H9 (cell line): Measurements from ENCODE around the gene CYBRD1. TPM values are rescaled to one million over a fixed set of nuclear protein-coding genes. Genes with fewer than 3 reads are reported as not detected.

Experiments used
- DNase-seq: peaks from one replicate; pipeline ENCODE4 v3.0.0-alpha.2; 2017
- H2AFZ ChIP-seq: one replicate; pipeline ENCODE4 v1.6.1; 2013; ENCODE audit warnings: mild to moderate bottlenecking, low read length, control low read depth, moderate library complexity
- H2AK5ac ChIP-seq: 2 replicates; pipeline ENCODE4 v1.6.1; 2013; ENCODE audit warnings: low read length, control low read depth, mixed read lengths; ENCODE audit not compliant: insufficient read length
- H2BK120ac ChIP-seq: one replicate; pipeline ENCODE4 v1.6.1; 2013; ENCODE audit warnings: low read depth, mild to moderate bottlenecking, low read length, control low read depth, inconsistent platforms; ENCODE audit not compliant: poor library complexity, severe bottlenecking
- H2BK12ac ChIP-seq: 2 replicates; pipeline ENCODE4 v1.6.1; 2013; ENCODE audit warnings: low read length, control low read depth, mixed read lengths, low read depth; ENCODE audit not compliant: insufficient read length
- H2BK15ac ChIP-seq: 2 replicates; pipeline ENCODE4 v1.6.1; 2013; ENCODE audit warnings: low read depth, low read length, control low read depth
- H2BK20ac ChIP-seq: one replicate; pipeline ENCODE4 v1.6.1; 2013; ENCODE audit warnings: low read depth, mild to moderate bottlenecking, low read length, control low read depth, inconsistent platforms; ENCODE audit not compliant: poor library complexity, severe bottlenecking
- H2BK5ac ChIP-seq: 2 replicates; pipeline ENCODE4 v1.6.1; 2013; ENCODE audit warnings: low read length, control low read depth, mixed read lengths; ENCODE audit not compliant: insufficient read length
- H3K14ac ChIP-seq: 2 replicates; pipeline ENCODE4 v1.6.1; 2013; ENCODE audit warnings: low read length, control low read depth; ENCODE audit not compliant: insufficient read depth
- H3K18ac ChIP-seq: 2 replicates; pipeline ENCODE4 v1.6.1; 2013; ENCODE audit warnings: low read depth, mild to moderate bottlenecking, mixed read lengths, low read length, control low read depth; ENCODE audit not compliant: insufficient read length
- H3K23ac ChIP-seq: 2 replicates; pipeline ENCODE4 v1.6.1; 2013; ENCODE audit warnings: low read length, control low read depth, mixed read lengths, low read depth; ENCODE audit not compliant: insufficient read length
- H3K23me2 ChIP-seq: 2 replicates; pipeline ENCODE4 v1.6.1; 2013; ENCODE audit warnings: low read depth, mild to moderate bottlenecking, mixed read lengths, low read length, control low read depth; ENCODE audit not compliant: insufficient read length, poor library complexity, severe bottlenecking
- H3K27ac ChIP-seq: 2 replicates; pipeline ENCODE4 v1.5.1; 2013; ENCODE audit warnings: low read length, control low read depth, mixed read lengths, low read depth; ENCODE audit not compliant: insufficient read length
- H3K27me3 ChIP-seq: 2 replicates; pipeline ENCODE4 v1.6.1; 2013; ENCODE audit warnings: low read length, control low read depth, inconsistent platforms; ENCODE audit not compliant: insufficient read depth
- H3K4ac ChIP-seq: 2 replicates; pipeline ENCODE4 v1.6.1; 2013; ENCODE audit warnings: low read depth, mild to moderate bottlenecking, control low read depth, inconsistent platforms, low read length, moderate library complexity
- H3K4me1 ChIP-seq: 2 replicates; pipeline ENCODE4 v1.6.1; 2013; ENCODE audit warnings: low read length, control low read depth, inconsistent platforms; ENCODE audit not compliant: insufficient read depth
- H3K4me2 ChIP-seq: 2 replicates; pipeline ENCODE4 v1.6.1; 2013; ENCODE audit warnings: low read length, control low read depth, mixed read lengths; ENCODE audit not compliant: insufficient read length, insufficient read depth
- H3K56ac ChIP-seq: 2 replicates; pipeline ENCODE4 v1.6.1; 2013; ENCODE audit warnings: low read depth, mild to moderate bottlenecking, mixed read lengths, low read length, control low read depth; ENCODE audit not compliant: insufficient read length
- H3K79me1 ChIP-seq: 2 replicates; pipeline ENCODE4 v1.6.1; 2013; ENCODE audit warnings: low read depth, mild to moderate bottlenecking, moderate library complexity, low read length, control low read depth, inconsistent platforms; ENCODE audit not compliant: insufficient read depth, poor library complexity, severe bottlenecking
- H3K79me2 ChIP-seq: 2 replicates; pipeline ENCODE4 v1.6.1; 2013; ENCODE audit warnings: low read length, control low read depth, inconsistent platforms; ENCODE audit not compliant: insufficient read depth
- H3K9ac ChIP-seq: 2 replicates; pipeline ENCODE4 v1.6.1; 2013; ENCODE audit warnings: low read length, control low read depth, mixed read lengths; ENCODE audit not compliant: insufficient read length; ENCODE audit errors: extremely low read depth
- H3K9me3 ChIP-seq: one replicate; pipeline ENCODE4 v1.6.1; 2013; ENCODE audit warnings: low read depth, low read length, inconsistent platforms; ENCODE audit not compliant: control insufficient read depth
- H3T11ph ChIP-seq: one replicate; pipeline ENCODE4 v1.6.1; 2013; ENCODE audit warnings: mild to moderate bottlenecking, low read length, control low read depth, inconsistent platforms
- H4K20me1 ChIP-seq: one replicate; pipeline ENCODE4 v1.6.1; 2013; ENCODE audit not compliant: control insufficient read depth, insufficient read length, insufficient read depth
- H4K5ac ChIP-seq: 2 replicates; pipeline ENCODE4 v1.6.1; 2013; ENCODE audit warnings: low read depth, mild to moderate bottlenecking, mixed read lengths, low read length, control low read depth; ENCODE audit not compliant: insufficient read length
- H4K8ac ChIP-seq: replicated peaks from 2 replicates; pipeline ENCODE4 v1.6.1; 2013; ENCODE audit warnings: low read length, control low read depth, mixed read lengths, low read depth; ENCODE audit not compliant: insufficient read length
- H4K91ac ChIP-seq: 2 replicates; pipeline ENCODE4 v1.6.1; 2013; ENCODE audit warnings: low read depth, mild to moderate bottlenecking, moderate library complexity, mixed read lengths, low read length, control low read depth; ENCODE audit not compliant: insufficient read length
- H3K27ac Mint-ChIP-seq, 3 experiments: 2 replicates in 2 of 3; 3 replicates in 1 of 3; pipeline ENCODE4 v1.8.0; 2020 to 2021; ENCODE audit warnings: mixed read lengths in 3 of 3, mild to moderate bottlenecking in 1 of 3, moderate library complexity in 1 of 3
- H3K27me3 Mint-ChIP-seq: 2 replicates; pipeline ENCODE4 v1.8.0; 2021; ENCODE audit warnings: low read depth, mild to moderate bottlenecking, moderate library complexity, mixed read lengths
- H3K36me3 Mint-ChIP-seq, 3 experiments: 2 replicates in 2 of 3; 3 replicates in 1 of 3; pipeline ENCODE4 v1.8.0; 2020 to 2021; ENCODE audit warnings: low read depth in 3 of 3, mixed read lengths in 3 of 3; ENCODE audit not compliant: insufficient read depth in 1 of 3
- H3K4me1 Mint-ChIP-seq, 2 experiments: 2 replicates each; pipeline ENCODE4 v1.8.0; 2020; ENCODE audit warnings: mixed read lengths in 2 of 2
- H3K4me3 Mint-ChIP-seq, 2 experiments: 2 replicates in 1 of 2; 3 replicates in 1 of 2; pipeline ENCODE4 v1.8.0; 2020 to 2021; ENCODE audit warnings: mild to moderate bottlenecking in 2 of 2, mixed read lengths in 2 of 2, moderate library complexity in 1 of 2
- H3K9me3 Mint-ChIP-seq, 2 experiments: 2 replicates in 1 of 2; 3 replicates in 1 of 2; pipeline ENCODE4 v1.8.0; 2020; ENCODE audit warnings: mild to moderate bottlenecking in 2 of 2, mixed read lengths in 2 of 2, moderate library complexity in 1 of 2
- WGBS: extraction: QIAGEN DNeasy Blood & Tissue Kit; methylation state at CpG from one replicate; pipeline ENCODE4 v1.1.7; 2013; ENCODE audit warnings: missing lambda C conversion rate, low lambda C conversion rate, mixed read lengths; ENCODE audit not compliant: insufficient read length; ENCODE audit errors: extremely low coverage; 5-methylcytosine and 5-hydroxymethylcytosine counted together
- total RNA-seq: library from RNA; stranded (reverse); gene quantifications from 2 replicates; pipeline ENCODE4 v1.2.1, GENCODE V29; 2021
- TF ChIP-seq, protein P1 (sequence below): fragments of 200-600 bp; sonication (generic); conservative IDR thresholded peaks from 3 replicates; pipeline ENCODE4 v1.8.0; 2021; ENCODE audit warnings: antibody characterized with exemption, mild to moderate bottlenecking

Gene CYBRD1
- total RNA-seq, 1 experiment from 2014 or later: 3.6 TPM

DNA sequence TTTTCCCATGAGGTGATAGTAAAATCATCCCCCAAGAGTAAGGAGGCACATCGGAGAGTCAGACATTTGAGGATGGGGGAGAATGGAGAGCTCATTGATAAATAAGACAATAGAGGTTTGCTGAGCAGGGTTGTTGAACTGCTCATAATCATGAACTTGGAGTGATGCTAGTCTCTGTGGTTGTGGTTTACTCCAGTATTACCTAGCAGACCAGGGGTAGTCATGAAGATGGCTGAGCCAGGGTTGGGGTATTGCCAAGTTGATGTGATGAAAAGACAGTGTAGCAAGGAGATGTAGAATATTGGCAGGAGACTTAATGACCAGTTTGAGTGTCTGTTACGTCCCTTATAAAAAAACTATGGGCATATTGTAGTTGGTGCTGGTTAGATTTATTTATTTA, 25.4 kb downstream of the CYBRD1 start:
- Histone ChIP-seq H3K27me3 (no peaks in the 10 kb centered on the region), H4K20me1 (no peaks in the 10 kb centered on the region), H2BK15ac (no peak overlapping the region), H3K14ac (no peak overlapping the region), H3K4ac (no peak overlapping the region), H3K79me1 (no peaks in the 10 kb centered on the region), H2BK20ac (no peak overlapping the region), H3K56ac (no peak overlapping the region), H3T11ph (no peak overlapping the region), H3K4me2 (no peak overlapping the region), H3K27ac (no peak overlapping the region), H3K18ac (no peak overlapping the region), H4K8ac (no peak overlapping the region), H4K5ac (no peak overlapping the region), H4K91ac (no peak overlapping the region), H2AFZ (no peak overlapping the region), H3K9me3 (no peaks in the 10 kb centered on the region), H3K9ac (no peak overlapping the region), H2BK12ac (no peak overlapping the region), H3K4me1 (no peaks in the 10 kb centered on the region), H2BK5ac (no peak overlapping the region), H3K23ac (no peak overlapping the region), H2BK120ac (no peak overlapping the region), H3K79me2 (no peaks in the 10 kb centered on the region), H3K23me2 (no peaks in the 10 kb centered on the region), H2AK5ac (no peak overlapping the region)
- Mint-ChIP-seq H3K27ac (no peak overlapping the region), H3K36me3 (no peaks in the 10 kb centered on the region), H3K4me1 (no peaks in the 10 kb centered on the region), H3K27me3 (no peaks in the 10 kb centered on the region), H3K4me3 (no peak overlapping the region), H3K9me3 (no peaks in the 10 kb centered on the region)
- WGBS: no CpG with 5 or more reads among the region's 2 CpGs
- TF ChIP-seq, protein P1, sequence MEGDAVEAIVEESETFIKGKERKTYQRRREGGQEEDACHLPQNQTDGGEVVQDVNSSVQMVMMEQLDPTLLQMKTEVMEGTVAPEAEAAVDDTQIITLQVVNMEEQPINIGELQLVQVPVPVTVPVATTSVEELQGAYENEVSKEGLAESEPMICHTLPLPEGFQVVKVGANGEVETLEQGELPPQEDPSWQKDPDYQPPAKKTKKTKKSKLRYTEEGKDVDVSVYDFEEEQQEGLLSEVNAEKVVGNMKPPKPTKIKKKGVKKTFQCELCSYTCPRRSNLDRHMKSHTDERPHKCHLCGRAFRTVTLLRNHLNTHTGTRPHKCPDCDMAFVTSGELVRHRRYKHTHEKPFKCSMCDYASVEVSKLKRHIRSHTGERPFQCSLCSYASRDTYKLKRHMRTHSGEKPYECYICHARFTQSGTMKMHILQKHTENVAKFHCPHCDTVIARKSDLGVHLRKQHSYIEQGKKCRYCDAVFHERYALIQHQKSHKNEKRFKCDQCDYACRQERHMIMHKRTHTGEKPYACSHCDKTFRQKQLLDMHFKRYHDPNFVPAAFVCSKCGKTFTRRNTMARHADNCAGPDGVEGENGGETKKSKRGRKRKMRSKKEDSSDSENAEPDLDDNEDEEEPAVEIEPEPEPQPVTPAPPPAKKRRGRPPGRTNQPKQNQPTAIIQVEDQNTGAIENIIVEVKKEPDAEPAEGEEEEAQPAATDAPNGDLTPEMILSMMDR: no peak
- no peak for DNase-seq
